Heart left ventricle (tissue), 16 donors: ENCODE data around the gene TXNDC5. TPM values are rescaled to one million over a fixed set of nuclear protein-coding genes. Genes with fewer than 3 reads are reported as not detected.

Experiments
- ATAC-seq, 4 donors: fragments of 200-7000 bp; cut with Tn5 transposase; one replicate each; pipeline ENCODE4 v1.9.1; 2020 to 2022; ENCODE audit warnings: moderate library complexity in 4 of 4, mild to moderate bottlenecking in 3 of 4, moderate number of reproducible peaks in 1 of 4
- DNase-seq, 5 donors: peaks; one replicate each; pipeline ENCODE4 v3.0.0-alpha.2; 2020
- H3K27ac ChIP-seq, 12 donors: fragments of 200-600 bp; sonication (generic) in 4 of 12; one replicate each; pipeline versions ENCODE4 v1.5.0 to v1.8.0; 2016 to 2022; ENCODE audit warnings: mild to moderate bottlenecking in 2 of 12
- H3K27me3 ChIP-seq, 9 donors: fragments of 200-600 bp; sonication (generic) in 2 of 9; one replicate each; pipeline versions ENCODE4 v1.5.1 to v1.8.0; 2016 to 2022; ENCODE audit warnings: mild to moderate bottlenecking in 3 of 9
- H3K36me3 ChIP-seq, 9 donors: fragments of 200-600 bp; sonication (generic) in 2 of 9; one replicate each; pipeline versions ENCODE4 v1.5.0 to v1.8.0; 2018 to 2022; ENCODE audit warnings: mild to moderate bottlenecking in 2 of 9
- H3K4me1 ChIP-seq, 12 donors: fragments of 200-600 bp; sonication (generic) in 4 of 12; one replicate each; pipeline versions ENCODE4 v1.5.0 to v1.8.0; 2016 to 2022; ENCODE audit warnings: mild to moderate bottlenecking in 3 of 12
- H3K4me3 ChIP-seq, 12 donors: fragments of 200-600 bp; sonication (generic) in 4 of 12; one replicate each; pipeline versions ENCODE4 v1.5.0 to v1.8.0; 2017 to 2022; ENCODE audit warnings: mild to moderate bottlenecking in 9 of 12, moderate library complexity in 4 of 12
- H3K9me3 ChIP-seq, 12 donors: fragments of 200-600 bp; sonication (generic) in 4 of 12; one replicate each; pipeline versions ENCODE4 v1.5.0 to v1.8.0; 2016 to 2022; ENCODE audit warnings: mild to moderate bottlenecking in 1 of 12
- POLR2A ChIP-seq, 2 donors: fragments of 450-650 bp; IDR thresholded peaks; one replicate each; pipeline ENCODE4 v1.6.1; 2017; ENCODE audit warnings: antibody characterized with exemption in 2 of 2, mild to moderate bottlenecking in 2 of 2, moderate library complexity in 2 of 2
- WGBS, 4 donors: extraction: QIAGEN DNeasy Blood & Tissue Kit in 2 of 4; methylation state at CpG; one replicate each; pipeline versions ENCODE4 v1.1.5 to v1.1.7; 2013 to 2018; 5-methylcytosine and 5-hydroxymethylcytosine counted together
- intact Hi-C, 10 donors: fragments of 100-400 bp; cut with DNase I; formaldehyde crosslinking; loops; one replicate each; pipeline versions ENCODE4 v1.11.1 to v1.14.2; 2022
- polyA plus RNA-seq, 2 donors: library from polyadenylated mRNA; stranded (reverse); fragments of 200-250 nt; gene quantifications; one replicate each; pipeline ENCODE4 v1.2.3, GENCODE V29; 2013
- total RNA-seq, 9 donors: library from RNA; depleted of rRNA in 2 of 9; stranded (reverse); fragments of >200 nt in 2 of 9; fragmentation: NEBNext Ultra II Directional in 3 of 9; extraction: Animal tissue kit (Norgen Biotek cat#: 25700) in 3 of 9; gene quantifications; one replicate each; pipeline versions ENCODE4 v1.1.0 to v1.2.4, GENCODE V29; 2016 to 2023
- TF ChIP-seq, protein P1 (sequence below), 12 donors: fragments of 200-600 bp; sonication (generic) in 4 of 12; IDR thresholded peaks; one replicate each; pipeline versions ENCODE4 v1.5.0 to v1.8.0; 2018 to 2022; ENCODE audit warnings: antibody characterized with exemption in 12 of 12, mild to moderate bottlenecking in 5 of 12
- donor health status: ischemic (EF 13 %, LVEDD 7.1; RV severe dilation, severe dysfunction).
- donor health status: healthy with polysubstance abuse.
- donor health status: DM: no; HTN: yes; CAD: no.
- donor health status: DM: no; HTN: no; CAD: no.
- donor health status: ischemic (EF 25% LVEDD 6.9; RV normal size, moderate dysfunction).
- donor health status: ischemic (EF 25% LVEDD 5.7; RV mildly dilated, moderate dysfunction).
- donor health status: healthy.
- donor health status: DM: yes; HTN: yes; CAD: no.
- donor health status: ischemic (EF 35%, LVEDD 5.7; RV mildly dilated, moderate dysfunction).
- donor health status: nonischemic (EF 11% LVEDD 7.7; RV severe dilation, severe dysfunction).
- donor health status: DM: yes; HTN: yes; CAD: no.
- donor health status: PGD.
- donor health status: ischemic (EF 29% LVEDD 5.4; RV normal size, mild dysfunction).
- donor health status: nonischemic (EF 23%, LVEDD 6.1; RV moderate dilation, normal function).

Gene TXNDC5
- total and polyA plus RNA-seq, 11 donors, result 20.3 to 112 (median 43.6) TPM

DNA sequence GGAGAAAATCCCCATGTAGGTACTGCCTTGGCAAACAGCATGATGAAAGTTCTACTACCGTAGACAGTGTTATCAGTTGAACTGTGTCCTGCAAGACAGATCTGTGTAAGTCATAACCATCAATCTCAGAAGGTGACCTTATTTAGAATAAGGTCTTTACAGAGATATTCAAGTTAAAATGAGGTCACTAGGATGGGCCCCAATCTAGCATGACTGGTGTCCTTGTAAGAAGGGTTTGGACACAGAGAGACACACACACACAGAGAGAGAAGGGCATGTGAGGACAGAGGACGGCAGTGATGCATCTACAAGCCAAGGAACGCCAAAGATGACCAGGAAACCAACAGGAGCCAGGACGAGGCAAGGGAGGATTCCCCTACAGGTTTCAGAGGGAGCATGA lies 8.8 kb downstream of the TXNDC5 start:
- H3K36me3 ChIP-seq, result peaks cover 0 to 80% (median 77%) of the 10 kb centered on the region in 9 donors
- intact Hi-C loops, result loop anchor here in 3 of 10 donors (10.0 kb wide), 2 partner anchors 93 to 163 kb away; partner anchors contain the start of gene BLOC1S5 (in 2 of the 3)
- H3K4me1 ChIP-seq, result peaks cover 0 to 27% (median 12%) of the 10 kb centered on the region in 12 donors
- no peaks in the 10 kb centered on the region for H3K27me3 ChIP-seq
- no peak for DNase-seq
- WGBS, 4 donors, result 70 to 82% (median 76%) methylated on average over 4 of the region's 4 CpGs
- ATAC-seq, result no peak
- no peak overlapping the region for H3K27ac ChIP-seq
- TF ChIP-seq POLR2A (IDR thresholded peaks at IDR 0.05), result no peak
- TF ChIP-seq, protein P1, sequence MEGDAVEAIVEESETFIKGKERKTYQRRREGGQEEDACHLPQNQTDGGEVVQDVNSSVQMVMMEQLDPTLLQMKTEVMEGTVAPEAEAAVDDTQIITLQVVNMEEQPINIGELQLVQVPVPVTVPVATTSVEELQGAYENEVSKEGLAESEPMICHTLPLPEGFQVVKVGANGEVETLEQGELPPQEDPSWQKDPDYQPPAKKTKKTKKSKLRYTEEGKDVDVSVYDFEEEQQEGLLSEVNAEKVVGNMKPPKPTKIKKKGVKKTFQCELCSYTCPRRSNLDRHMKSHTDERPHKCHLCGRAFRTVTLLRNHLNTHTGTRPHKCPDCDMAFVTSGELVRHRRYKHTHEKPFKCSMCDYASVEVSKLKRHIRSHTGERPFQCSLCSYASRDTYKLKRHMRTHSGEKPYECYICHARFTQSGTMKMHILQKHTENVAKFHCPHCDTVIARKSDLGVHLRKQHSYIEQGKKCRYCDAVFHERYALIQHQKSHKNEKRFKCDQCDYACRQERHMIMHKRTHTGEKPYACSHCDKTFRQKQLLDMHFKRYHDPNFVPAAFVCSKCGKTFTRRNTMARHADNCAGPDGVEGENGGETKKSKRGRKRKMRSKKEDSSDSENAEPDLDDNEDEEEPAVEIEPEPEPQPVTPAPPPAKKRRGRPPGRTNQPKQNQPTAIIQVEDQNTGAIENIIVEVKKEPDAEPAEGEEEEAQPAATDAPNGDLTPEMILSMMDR (IDR thresholded peaks at IDR 0.05), result no peak
- H3K4me3 ChIP-seq, result no peak overlapping the region
- H3K9me3 ChIP-seq, result no peaks in the 10 kb centered on the region

DNA sequence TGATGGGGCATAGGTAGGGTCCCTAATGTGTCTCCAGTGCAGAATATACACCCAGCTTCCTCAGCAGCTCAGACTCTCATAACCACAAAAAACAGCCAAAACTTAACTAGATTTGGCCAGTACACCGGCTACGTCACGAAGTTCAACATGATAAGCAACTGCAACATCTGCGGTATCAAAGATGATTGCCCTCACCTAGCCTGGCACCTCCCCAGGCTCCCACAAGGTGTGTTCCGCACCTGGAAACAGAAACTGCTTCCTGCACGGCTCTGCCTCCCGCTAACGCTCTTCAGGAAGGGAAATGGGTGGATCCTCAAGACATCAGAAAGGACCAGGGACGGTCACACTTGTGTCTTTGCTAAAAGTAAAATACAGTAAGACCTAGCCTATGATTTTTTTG lies 9.5 kb downstream of the TXNDC5 start:
- Histone ChIP-seq H3K4me1 (peaks cover 0 to 25% (median 11%) of the 10 kb centered on the region in 12 donors), H3K36me3 (peaks cover 0 to 87% (median 84%) of the 10 kb centered on the region in 9 donors), H3K9me3 (no peaks in the 10 kb centered on the region), H3K27me3 (no peaks in the 10 kb centered on the region), H3K27ac (no peak overlapping the region), H3K4me3 (no peak overlapping the region)
- intact Hi-C loops, result loop anchor here in 3 of 10 donors (10.0 kb wide), 2 partner anchors 94 to 164 kb away; partner anchors contain the start of gene BLOC1S5 (in 2 of the 3)
- DNase-seq (no peak), ATAC-seq (no peak)
- no peak for TF ChIP-seq POLR2A (IDR thresholded peaks at IDR 0.05)
- TF ChIP-seq, protein P1 (IDR thresholded peaks at IDR 0.05), result no peak
- WGBS, 4 donors, result 87 to 96% (median 93%) methylated on average over 9 of the region's 9 CpGs

DNA sequence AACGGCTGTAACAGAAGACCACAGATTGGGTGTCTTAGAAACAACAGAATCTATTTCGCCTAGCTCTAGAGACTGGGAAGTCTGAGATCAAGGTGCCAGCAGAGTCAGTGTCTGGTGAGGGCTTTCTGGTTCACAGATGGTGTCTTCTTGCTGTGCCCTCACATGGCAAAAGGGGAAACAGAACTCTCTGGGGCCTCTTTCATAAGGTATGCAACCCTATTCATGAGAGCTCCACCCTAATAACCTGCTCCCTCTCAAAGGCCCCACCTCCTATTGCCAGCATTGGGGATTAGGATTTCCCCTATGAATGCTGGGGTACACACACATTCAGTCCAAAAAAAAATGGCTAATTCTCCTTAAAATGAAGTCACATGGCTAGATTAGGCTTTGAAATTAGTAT lies 10.0 kb downstream of the TXNDC5 start:
- H3K27me3 ChIP-seq, result no peaks in the 10 kb centered on the region
- DNase-seq (no peak), ATAC-seq (no peak)
- peaks cover 0 to 24% (median 11%) of the 10 kb centered on the region in 12 donors for H3K4me1 ChIP-seq
- H3K27ac ChIP-seq, result no peak overlapping the region
- intact Hi-C loops, result loop anchor here in 3 of 10 donors (10.0 kb wide), 2 partner anchors 94 to 164 kb away; partner anchors contain the start of gene BLOC1S5 (in 2 of the 3)
- no peaks in the 10 kb centered on the region for H3K9me3 ChIP-seq
- TF ChIP-seq, protein P1 (IDR thresholded peaks at IDR 0.05), result no peak
- no peak for TF ChIP-seq POLR2A (IDR thresholded peaks at IDR 0.05)
- WGBS, 4 donors, result 75 to 94% (median 88%) methylated on average over 2 of the region's 2 CpGs
- peaks cover 0 to 91% (median 89%) of the 10 kb centered on the region in 9 donors for H3K36me3 ChIP-seq
- no peak overlapping the region for H3K4me3 ChIP-seq

DNA sequence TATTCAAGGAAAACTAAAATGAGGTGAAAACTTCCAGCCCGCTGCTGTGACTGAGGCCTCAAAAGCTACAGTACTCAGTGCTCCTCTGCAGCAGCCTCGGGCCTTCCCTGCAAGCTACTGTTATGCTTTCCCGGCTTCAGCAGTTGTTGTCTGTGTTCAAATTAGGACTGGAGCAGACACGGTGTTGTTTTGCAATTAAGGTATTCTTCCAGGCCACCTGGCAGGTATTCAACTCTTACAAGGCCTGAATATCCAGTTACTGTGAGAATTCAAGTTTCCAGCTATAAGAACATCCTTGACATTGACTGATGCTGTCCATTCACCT lies 10.7 kb downstream of the TXNDC5 start:
- peaks cover 0 to 99% (median 97%) of the 10 kb centered on the region in 9 donors for H3K36me3 ChIP-seq
- peaks cover 0 to 16% (median 6%) of the 10 kb centered on the region in 12 donors for H3K4me1 ChIP-seq
- no peaks in the 10 kb centered on the region for H3K27me3 ChIP-seq
- no peaks in the 10 kb centered on the region for H3K9me3 ChIP-seq
- 68 to 90% (median 76%) methylated on average over 4 of the region's 4 CpGs for WGBS, 4 donors
- no peak overlapping the region for H3K4me3 ChIP-seq
- no peak for ATAC-seq
- no peak for DNase-seq
- TF ChIP-seq, protein P1 (IDR thresholded peaks at IDR 0.05), result no peak
- TF ChIP-seq POLR2A (IDR thresholded peaks at IDR 0.05), result no peak
- H3K27ac ChIP-seq, result no peak overlapping the region
- intact Hi-C loops, result loop anchor here in 5 of 10 donors (5.0 to 10.0 kb wide), 4 partner anchors 95 to 175 kb away; partner anchors contain the start of genes BLOC1S5 (in 2 of the 5) and BMP6 (in 1 of the 5)
